PC-3 (cell line): Measurements from ENCODE around the gene XNDC1N. TPM values are rescaled to one million over a fixed set of nuclear protein-coding genes. Genes with fewer than 3 reads are reported as not detected.

Source experiments
- ATAC-seq: fragments of 200-7000 bp; cut with Tn5 transposase; 2 replicates; pipeline ENCODE4 v1.9.1; 2020; ENCODE audit warnings: mild to moderate bottlenecking, moderate library complexity
- BruUV-seq: library from RNA; stranded (reverse); fragments of 400-500 nt; replicated peaks from 2 replicates; lab custom pipeline; 2021; lab: Mats Ljungman, UMichigan
- CTCF ChIA-PET: fragments of 300-600 bp; sonication (Branson Sonifier 250); formaldehyde crosslinking; loops from one replicate; lab custom pipeline; 2022; ENCODE audit warnings: antibody characterized with exemption; lab: Charles Lee
- POLR2A ChIA-PET: fragments of 300-600 bp; sonication (Branson Sonifier 250); formaldehyde crosslinking; loops from one replicate; lab custom pipeline; 2022; ENCODE audit warnings: antibody characterized with exemption; ENCODE audit not compliant: unreplicated experiment; lab: Charles Lee
- DNase-seq: peaks from one replicate; pipeline ENCODE4 v3.0.0-alpha.2; 2015
- H2AFZ ChIP-seq: fragments of 300-600 bp; sonication (generic); 2 replicates; pipeline ENCODE4 v1.6.0; 2016; ENCODE audit warnings: antibody characterized with exemption, low read length
- H3F3A ChIP-seq: fragments of 300-600 bp; sonication (generic); one replicate; pipeline ENCODE4 v1.6.0; 2017; ENCODE audit warnings: antibody characterized with exemption, low read length, control low read depth, mild to moderate bottlenecking; ENCODE audit not compliant: unreplicated experiment
- H3K27ac ChIP-seq: fragments of 300-600 bp; sonication (generic); 2 replicates; pipeline ENCODE4 v1.5.1; 2016; ENCODE audit warnings: mild to moderate bottlenecking, low read length
- H3K27me3 ChIP-seq: fragments of 300-600 bp; sonication (generic); 2 replicates; pipeline ENCODE4 v1.6.1; 2016; ENCODE audit warnings: low read length, mixed read lengths
- H3K36me3 ChIP-seq: fragments of 300-600 bp; sonication (generic); 2 replicates; pipeline ENCODE4 v1.6.1; 2016; ENCODE audit warnings: low read depth, mixed run types, low read length, mixed read lengths
- H3K4me1 ChIP-seq: fragments of 300-600 bp; sonication (generic); 2 replicates; pipeline ENCODE4 v1.5.1; 2016; ENCODE audit warnings: low read length; ENCODE audit not compliant: insufficient read depth
- H3K4me2 ChIP-seq: fragments of 300-600 bp; sonication (generic); 2 replicates; pipeline ENCODE4 v1.6.0; 2016; ENCODE audit warnings: low read length
- H3K4me3 ChIP-seq: fragments of 300-600 bp; sonication (generic); 2 replicates; pipeline ENCODE4 v1.5.1; 2016; ENCODE audit warnings: mild to moderate bottlenecking, low read length, mixed read lengths
- H3K79me2 ChIP-seq: fragments of 300-600 bp; sonication (generic); 2 replicates; pipeline ENCODE4 v1.6.1; 2017; ENCODE audit warnings: low read length, mixed read lengths
- H3K9ac ChIP-seq: fragments of 300-600 bp; sonication (generic); 2 replicates; pipeline ENCODE4 v1.6.0; 2016; ENCODE audit warnings: mild to moderate bottlenecking, low read length
- H3K9me2 ChIP-seq: fragments of 300-600 bp; sonication (generic); replicated peaks from 2 replicates; pipeline ENCODE4 v1.6.1; 2016; ENCODE audit warnings: mixed run types, low read length, mixed read lengths
- H3K9me3 ChIP-seq: fragments of 300-600 bp; sonication (generic); 2 replicates; pipeline ENCODE4 v1.6.1; 2016; ENCODE audit warnings: low read length, mixed read lengths
- H4K20me1 ChIP-seq: fragments of 300-600 bp; sonication (generic); 2 replicates; pipeline ENCODE4 v1.6.1; 2016; ENCODE audit warnings: low read length, mixed read lengths
- CTCF ChIP-seq: fragments of 300-600 bp; sonication (generic); conservative IDR thresholded peaks from 2 replicates; pipeline ENCODE4 v1.5.1; 2017; ENCODE audit warnings: antibody characterized with exemption, low read depth, mild to moderate bottlenecking, low read length
- EZH2 ChIP-seq: fragments of 300-600 bp; sonication (generic); IDR thresholded peaks from one replicate; pipeline ENCODE4 v1.6.1; 2017; ENCODE audit warnings: antibody characterized with exemption, mild to moderate bottlenecking, low read length; ENCODE audit not compliant: unreplicated experiment
- EZH2phosphoT487 ChIP-seq: fragments of 300-600 bp; sonication (generic); IDR thresholded peaks from 2 replicates; pipeline ENCODE4 v1.6.1; 2018; ENCODE audit warnings: mild to moderate bottlenecking, antibody characterized with exemption, low read length, borderline replicate concordance
- intact Hi-C: fragments of 100-400 bp; cut with micrococcal nuclease; formaldehyde crosslinking; loops from 2 replicates; pipeline ENCODE4 v1.9.0; 2023
- total RNA-seq: library from RNA; depleted of rRNA; stranded (reverse); fragments of >200 nt; gene quantifications from 2 replicates; pipeline ENCODE4 v1.2.3, GENCODE V29; 2014

XNDC1N gene
- total RNA-seq, 1 experiment from 2014 or later, result 14.0 TPM

- BruUV-seq, result no TSS peak
- Histone ChIP-seq H3K27me3 (no peaks in the 10 kb centered on the region), H3K79me2 (peaks cover 82% of the 10 kb centered on the region), H3K27ac (no peak overlapping the region), H3K9me3 (no peaks in the 10 kb centered on the region), H2AFZ (no peak overlapping the region), H3F3A (peaks cover 11% of the 10 kb centered on the region), H3K4me3 (no peak overlapping the region), H3K4me1 (peaks cover 46% of the 10 kb centered on the region), H3K9ac (no peak overlapping the region), H3K9me2 (no peaks in the 10 kb centered on the region), H3K36me3 (no peaks in the 10 kb centered on the region), H4K20me1 (no peaks in the 10 kb centered on the region), H3K4me2 (no peak overlapping the region)
- CTCF ChIA-PET, result interaction anchor here (0.6 kb wide), 1 partner anchor 342 kb away, joined by 3 read pairs; no protein-coding TSS in a partner anchor
- intact Hi-C loops, result no loop called here
- POLR2A ChIA-PET, result no interaction called here
- no peak for TF ChIP-seq EZH2
- TF ChIP-seq EZH2phosphoT487, result no peak
- TF ChIP-seq CTCF, result no peak
- ATAC-seq (no peak), DNase-seq (no peak)
Measured at GRCh38 chr11:71948314-71949027, 20.1 kb upstream of the XNDC1N start.

GRCh38 chr11:71947498-71947897 lies 19.1 kb upstream of the XNDC1N start:
- H3K27ac ChIP-seq, result no peak overlapping the region
- ATAC-seq (no peak), DNase-seq (no peak)
- intact Hi-C loops, result no loop called here
- H3K79me2 ChIP-seq, result peaks cover 80% of the 10 kb centered on the region
- no peak overlapping the region for H3K9ac ChIP-seq
- no peaks in the 10 kb centered on the region for H3K9me3 ChIP-seq
- peaks cover 11% of the 10 kb centered on the region for H3F3A ChIP-seq
- no peaks in the 10 kb centered on the region for H3K27me3 ChIP-seq
- no peak overlapping the region for H3K4me3 ChIP-seq
- H3K4me2 ChIP-seq, result no peak overlapping the region
- TF ChIP-seq EZH2 (no peak), EZH2phosphoT487 (no peak), CTCF (no peak)
- no peak overlapping the region for H2AFZ ChIP-seq
- H3K4me1 ChIP-seq, result peaks cover 46% of the 10 kb centered on the region
- CTCF ChIA-PET, result no interaction called here
- H4K20me1 ChIP-seq, result no peaks in the 10 kb centered on the region
- H3K9me2 ChIP-seq, result no peaks in the 10 kb centered on the region
- POLR2A ChIA-PET, result no interaction called here
- H3K36me3 ChIP-seq, result no peaks in the 10 kb centered on the region
- no TSS peak for BruUV-seq

GRCh38 chr11:71946144-71946571 lies 17.8 kb upstream of the XNDC1N start:
- H3K4me3 ChIP-seq, result no peak overlapping the region
- H3K9me3 ChIP-seq, result no peaks in the 10 kb centered on the region
- H3K9me2 ChIP-seq, result no peaks in the 10 kb centered on the region
- H4K20me1 ChIP-seq, result no peaks in the 10 kb centered on the region
- H2AFZ ChIP-seq, result no peak overlapping the region
- DNase-seq, result peak; percentile 76
- BruUV-seq, result no TSS peak
- H3K27me3 ChIP-seq, result no peaks in the 10 kb centered on the region
- peak; percentile 82 for ATAC-seq
- H3K9ac ChIP-seq, result no peak overlapping the region
- ChIA-PET CTCF (interaction anchor here (0.6 kb wide), 1 partner anchor 18 kb away, joined by 4 read pairs; no protein-coding TSS in a partner anchor), POLR2A (no interaction called here)
- intact Hi-C loops, result no loop called here
- H3K36me3 ChIP-seq, result no peaks in the 10 kb centered on the region
- peak overlapping the region; percentile 45 for H3K4me2 ChIP-seq
- H3K4me1 ChIP-seq, result peaks cover 46% of the 10 kb centered on the region
- peaks cover 80% of the 10 kb centered on the region for H3K79me2 ChIP-seq
- TF ChIP-seq EZH2, result no peak
- no peak for TF ChIP-seq CTCF
- TF ChIP-seq EZH2phosphoT487, result no peak
- H3K27ac ChIP-seq, result peak overlapping the region; percentile 47
- H3F3A ChIP-seq, result peaks cover 11% of the 10 kb centered on the region
